MCF 10A (cell line): Measurements from ENCODE around the gene ABCA12. TPM values are rescaled to one million over a fixed set of nuclear protein-coding genes. Genes with fewer than 3 reads are reported as not detected.
"Not testable (repeated sequence)": the region's sequence is repeated elsewhere in the genome, so short reads cannot be mapped to it uniquely, and the experiment has no call there.

Source experiments
- BruUV-seq: library from RNA; stranded (reverse); fragments of 400-500 nt; replicated peaks from 2 replicates; lab custom pipeline; 2021; lab: Mats Ljungman, UMichigan
- CTCF ChIA-PET: fragments of 300-600 bp; sonication (Branson Sonifier 250); formaldehyde crosslinking; extraction: SDS; loops from one replicate; lab custom pipeline; 2021; ENCODE audit warnings: antibody characterized with exemption, inconsistent platforms; lab: Yijun Ruan, JAX
- POLR2A ChIA-PET: fragments of 300-600, 350-650 bp; sonication (Branson Sonifier 250); formaldehyde crosslinking; extraction: SDS; loops from one replicate; lab custom pipeline; 2020; ENCODE audit warnings: antibody characterized with exemption, inconsistent platforms; lab: Yijun Ruan, JAX
- DNase-seq: peaks from one replicate; pipeline ENCODE4 v3.0.0-alpha.2; 2018; ENCODE audit not compliant: unreplicated experiment
- H3K27ac Mint-ChIP-seq: one replicate; pipeline ENCODE4 v1.8.0; 2022; ENCODE audit warnings: mild to moderate bottlenecking, low read depth, mixed read lengths; ENCODE audit not compliant: unreplicated experiment
- H3K27me3 Mint-ChIP-seq: one replicate; pipeline ENCODE4 v1.8.0; 2022; ENCODE audit warnings: mixed read lengths; ENCODE audit not compliant: insufficient read depth, unreplicated experiment
- H3K36me3 Mint-ChIP-seq: one replicate; pipeline ENCODE4 v1.8.0; 2022; ENCODE audit warnings: mild to moderate bottlenecking, moderate library complexity, mixed read lengths; ENCODE audit not compliant: insufficient read depth, unreplicated experiment
- H3K4me1 Mint-ChIP-seq: one replicate; pipeline ENCODE4 v1.8.0; 2022; ENCODE audit warnings: mixed read lengths; ENCODE audit not compliant: insufficient read depth, unreplicated experiment
- H3K4me3 Mint-ChIP-seq: one replicate; pipeline ENCODE4 v1.8.0; 2022; ENCODE audit warnings: mild to moderate bottlenecking, moderate library complexity, mixed read lengths; ENCODE audit not compliant: unreplicated experiment
- H3K9me3 Mint-ChIP-seq: one replicate; pipeline ENCODE4 v1.8.0; 2022; ENCODE audit warnings: mixed read lengths; ENCODE audit not compliant: unreplicated experiment
- intact Hi-C: fragments of 100-400 bp; cut with micrococcal nuclease; formaldehyde crosslinking; loops from 2 replicates; pipeline ENCODE4 v1.14.1; 2022
- total RNA-seq: library from RNA; stranded (reverse); gene quantifications from 2 replicates; pipeline ENCODE4 v1.2.3, GENCODE V29; 2022
- TF ChIP-seq, protein P1 (sequence below): fragments of 200-600 bp; IDR thresholded peaks from one replicate; pipeline ENCODE4 v1.8.0; 2022; ENCODE audit warnings: antibody characterized with exemption, mild to moderate bottlenecking; ENCODE audit not compliant: unreplicated experiment

Gene ABCA12
- total RNA-seq, 1 experiment from 2014 or later: 37.8 TPM

GRCh38 chr2:215171796-215172195 is 33.4 kb upstream of the ABCA12 start:
- POLR2A ChIA-PET: no interaction called here

DNA sequence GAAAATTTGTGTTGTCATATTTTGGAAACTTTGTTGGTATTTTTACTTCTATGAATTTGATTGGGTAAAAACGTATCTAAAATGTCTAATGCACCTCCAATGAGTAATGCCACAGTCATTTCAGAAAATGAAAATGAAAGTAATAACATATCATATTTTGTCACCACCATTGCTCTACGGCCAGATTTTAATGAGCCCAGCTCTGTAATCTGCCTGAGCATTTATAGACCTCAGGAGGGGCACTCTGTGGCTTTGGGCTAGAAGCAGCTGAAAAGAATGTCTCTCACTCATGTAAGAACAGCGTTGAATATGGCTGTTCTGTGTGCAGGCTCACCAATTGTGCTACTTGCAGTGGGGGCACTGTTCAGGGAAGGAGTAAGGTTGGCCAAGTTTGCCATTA is 32.7 kb upstream of the ABCA12 start:
- ChIA-PET CTCF (no interaction called here), POLR2A (no interaction called here)
- Mint-ChIP-seq H3K36me3 (no peaks in the 10 kb centered on the region), H3K27ac (peak overlapping the region; percentile 53), H3K4me1 (peaks cover 6% of the 10 kb centered on the region), H3K27me3 (no peaks in the 10 kb centered on the region), H3K9me3 (peaks cover 7% of the 10 kb centered on the region), H3K4me3 (peak overlapping the region; percentile 62)
- peak; percentile 25 for DNase-seq
- TF ChIP-seq, protein P1, sequence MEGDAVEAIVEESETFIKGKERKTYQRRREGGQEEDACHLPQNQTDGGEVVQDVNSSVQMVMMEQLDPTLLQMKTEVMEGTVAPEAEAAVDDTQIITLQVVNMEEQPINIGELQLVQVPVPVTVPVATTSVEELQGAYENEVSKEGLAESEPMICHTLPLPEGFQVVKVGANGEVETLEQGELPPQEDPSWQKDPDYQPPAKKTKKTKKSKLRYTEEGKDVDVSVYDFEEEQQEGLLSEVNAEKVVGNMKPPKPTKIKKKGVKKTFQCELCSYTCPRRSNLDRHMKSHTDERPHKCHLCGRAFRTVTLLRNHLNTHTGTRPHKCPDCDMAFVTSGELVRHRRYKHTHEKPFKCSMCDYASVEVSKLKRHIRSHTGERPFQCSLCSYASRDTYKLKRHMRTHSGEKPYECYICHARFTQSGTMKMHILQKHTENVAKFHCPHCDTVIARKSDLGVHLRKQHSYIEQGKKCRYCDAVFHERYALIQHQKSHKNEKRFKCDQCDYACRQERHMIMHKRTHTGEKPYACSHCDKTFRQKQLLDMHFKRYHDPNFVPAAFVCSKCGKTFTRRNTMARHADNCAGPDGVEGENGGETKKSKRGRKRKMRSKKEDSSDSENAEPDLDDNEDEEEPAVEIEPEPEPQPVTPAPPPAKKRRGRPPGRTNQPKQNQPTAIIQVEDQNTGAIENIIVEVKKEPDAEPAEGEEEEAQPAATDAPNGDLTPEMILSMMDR: no peak
- no TSS peak for BruUV-seq
- intact Hi-C loops: no loop called here

More at GRCh38 chr2:215171796-215172195, 33.4 kb upstream of the ABCA12 start:
- H3K4me1 Mint-ChIP-seq: peaks cover 6% of the 10 kb centered on the region
- no peaks in the 10 kb centered on the region for H3K36me3 Mint-ChIP-seq
- intact Hi-C loops: no loop called here
- H3K9me3 Mint-ChIP-seq: peaks cover 7% of the 10 kb centered on the region
- no TSS peak for BruUV-seq
- no peak for DNase-seq
- H3K4me3 Mint-ChIP-seq: no peak overlapping the region
- TF ChIP-seq, protein P1: no peak
- no peak overlapping the region for H3K27ac Mint-ChIP-seq
- CTCF ChIA-PET: interaction anchor here (0.6 kb wide), 2 partner anchors 12 to 209 kb away, joined by 3 to 6 read pairs; no protein-coding TSS in a partner anchor
- H3K27me3 Mint-ChIP-seq: no peaks in the 10 kb centered on the region

DNA sequence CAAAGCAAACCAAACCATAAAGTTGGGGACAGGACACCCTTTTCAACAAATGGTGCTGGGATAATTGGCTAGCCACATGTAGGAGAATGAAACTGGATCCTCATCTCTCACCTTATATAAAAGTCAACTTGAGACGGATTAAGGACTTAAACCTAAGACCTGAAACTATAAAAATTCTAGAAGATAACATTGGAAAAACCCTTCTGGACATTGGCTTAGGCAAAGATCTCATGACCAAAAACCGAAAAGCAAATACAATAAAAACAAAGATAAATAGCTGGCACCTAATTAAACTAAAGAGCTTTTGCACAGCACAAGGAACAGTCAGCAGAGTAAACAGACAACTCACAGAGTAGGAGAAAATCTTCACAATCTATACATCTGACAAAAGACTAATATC is 28.1 kb upstream of the ABCA12 start:
- H3K27ac Mint-ChIP-seq, BruUV-seq, H3K4me1 Mint-ChIP-seq, H3K9me3 Mint-ChIP-seq, DNase-seq, H3K36me3 Mint-ChIP-seq, H3K27me3 Mint-ChIP-seq, CTCF ChIA-PET, POLR2A ChIA-PET, intact Hi-C loops, H3K4me3 Mint-ChIP-seq: not testable (repeated sequence)

DNA sequence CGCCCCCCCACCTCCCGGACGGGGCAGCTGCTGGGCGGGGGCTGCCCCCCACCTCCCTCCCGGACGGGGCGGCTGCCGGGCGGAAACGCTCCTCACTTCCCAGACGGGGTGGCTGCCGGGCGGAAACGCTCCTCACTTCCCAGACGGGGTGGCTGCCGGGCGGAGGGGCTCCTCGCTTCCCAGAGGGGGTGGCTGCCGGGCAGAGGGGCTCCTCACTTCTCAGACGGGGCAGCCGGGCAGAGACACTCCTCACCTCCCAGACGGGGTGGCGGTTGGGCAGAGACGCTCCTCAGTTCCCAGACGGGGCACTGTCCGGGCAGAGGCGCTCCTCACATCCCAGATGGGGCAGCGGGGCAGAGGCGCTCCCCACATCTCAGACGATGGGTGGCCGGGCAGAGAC is 24.9 kb upstream of the ABCA12 start:
- H3K9me3 Mint-ChIP-seq, intact Hi-C loops, DNase-seq, POLR2A ChIA-PET, H3K4me1 Mint-ChIP-seq, H3K27me3 Mint-ChIP-seq, CTCF ChIA-PET, H3K4me3 Mint-ChIP-seq, H3K27ac Mint-ChIP-seq, H3K36me3 Mint-ChIP-seq, BruUV-seq: not testable (repeated sequence)

DNA sequence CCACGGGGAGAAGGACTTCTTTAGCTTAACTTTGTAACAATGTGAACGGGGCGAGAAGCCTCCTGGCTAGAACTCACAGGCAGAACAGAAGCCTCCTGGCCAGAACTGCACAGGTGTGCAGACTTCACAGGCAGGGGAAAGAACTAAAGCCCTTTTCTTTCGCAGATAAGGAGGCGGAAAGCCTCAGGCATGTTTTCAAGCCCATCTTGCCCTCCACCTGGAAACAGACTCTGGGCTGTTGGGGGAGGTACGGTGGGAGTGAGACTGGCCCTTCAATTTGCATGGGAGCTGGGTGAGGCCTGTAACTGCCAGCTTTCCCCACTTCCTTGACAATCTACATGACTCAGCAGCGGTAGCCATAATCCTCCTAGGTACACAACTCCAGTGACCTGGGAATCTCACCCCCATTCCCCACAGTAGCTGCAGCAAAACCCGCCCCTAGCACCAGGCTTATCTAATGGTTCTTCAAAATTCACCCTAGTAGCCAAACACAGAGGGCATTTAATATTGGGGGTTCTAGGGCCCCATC is 22.9 kb upstream of the ABCA12 start:
- H3K9me3 Mint-ChIP-seq: peaks cover 8% of the 10 kb centered on the region
- POLR2A ChIA-PET: no interaction called here
- H3K36me3 Mint-ChIP-seq: peaks cover 6% of the 10 kb centered on the region
- H3K4me3 Mint-ChIP-seq: no peak overlapping the region
- no peak overlapping the region for H3K27ac Mint-ChIP-seq
- H3K27me3 Mint-ChIP-seq: no peaks in the 10 kb centered on the region
- TF ChIP-seq, protein P1: no peak
- BruUV-seq: no TSS peak
- H3K4me1 Mint-ChIP-seq: no peaks in the 10 kb centered on the region
- intact Hi-C loops: no loop called here
- CTCF ChIA-PET: interaction anchor here (0.7 kb wide), 1 partner anchor 205 kb away, joined by 5 read pairs; no protein-coding TSS in a partner anchor
- DNase-seq: no peak
